ENCODE measurements around the gene CPPED1. TPM values are rescaled to one million over a fixed set of nuclear protein-coding genes. Genes with fewer than 3 reads are reported as not detected.

CPPED1 gene
- total RNA-seq, 1 donor from 2014 or later, result 17.8 TPM

- Mint-ChIP-seq H3K4me1 (ENCODE audit: unreplicated experiment) (peaks cover 3% of the 10 kb centered on the region), H3K27me3 (ENCODE audit: unreplicated experiment) (no peaks in the 10 kb centered on the region), H3K4me3 (ENCODE audit: unreplicated experiment) (no peak overlapping the region)
Measured at GRCh38 chr16:12811441-12812383, 8.0 kb upstream of the CPPED1 start.

GRCh38 chr16:12805066-12805465 lies 1.4 kb upstream of the CPPED1 start:
- no peaks in the 10 kb centered on the region for H3K9me3 Mint-ChIP-seq (ENCODE audit: unreplicated experiment)
- no peak for DNase-seq (ENCODE audit: extremely low spot score, unreplicated experiment)
- no peak overlapping the region for H3K27ac Mint-ChIP-seq (ENCODE audit: unreplicated experiment)
- H3K4me3 Mint-ChIP-seq (ENCODE audit: unreplicated experiment), result peak overlapping the region; percentile 83
- TF ChIP-seq, protein P1, sequence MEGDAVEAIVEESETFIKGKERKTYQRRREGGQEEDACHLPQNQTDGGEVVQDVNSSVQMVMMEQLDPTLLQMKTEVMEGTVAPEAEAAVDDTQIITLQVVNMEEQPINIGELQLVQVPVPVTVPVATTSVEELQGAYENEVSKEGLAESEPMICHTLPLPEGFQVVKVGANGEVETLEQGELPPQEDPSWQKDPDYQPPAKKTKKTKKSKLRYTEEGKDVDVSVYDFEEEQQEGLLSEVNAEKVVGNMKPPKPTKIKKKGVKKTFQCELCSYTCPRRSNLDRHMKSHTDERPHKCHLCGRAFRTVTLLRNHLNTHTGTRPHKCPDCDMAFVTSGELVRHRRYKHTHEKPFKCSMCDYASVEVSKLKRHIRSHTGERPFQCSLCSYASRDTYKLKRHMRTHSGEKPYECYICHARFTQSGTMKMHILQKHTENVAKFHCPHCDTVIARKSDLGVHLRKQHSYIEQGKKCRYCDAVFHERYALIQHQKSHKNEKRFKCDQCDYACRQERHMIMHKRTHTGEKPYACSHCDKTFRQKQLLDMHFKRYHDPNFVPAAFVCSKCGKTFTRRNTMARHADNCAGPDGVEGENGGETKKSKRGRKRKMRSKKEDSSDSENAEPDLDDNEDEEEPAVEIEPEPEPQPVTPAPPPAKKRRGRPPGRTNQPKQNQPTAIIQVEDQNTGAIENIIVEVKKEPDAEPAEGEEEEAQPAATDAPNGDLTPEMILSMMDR (IDR thresholded peaks at IDR 0.05), result no peak
- peaks cover 45% of the 10 kb centered on the region for H3K4me1 Mint-ChIP-seq (ENCODE audit: unreplicated experiment)
- no peaks in the 10 kb centered on the region for H3K27me3 Mint-ChIP-seq (ENCODE audit: unreplicated experiment)
- H3K36me3 Mint-ChIP-seq (ENCODE audit: unreplicated experiment), result no peaks in the 10 kb centered on the region

More at GRCh38 chr16:12811441-12812383, 8.0 kb upstream of the CPPED1 start:
- no peaks in the 10 kb centered on the region for H3K36me3 Mint-ChIP-seq (ENCODE audit: unreplicated experiment)
- no peak for DNase-seq (ENCODE audit: extremely low spot score, unreplicated experiment)
- H3K27ac Mint-ChIP-seq (ENCODE audit: unreplicated experiment), result no peak overlapping the region
- TF ChIP-seq, protein P1 (IDR thresholded peaks at IDR 0.05), result no peak
- peaks cover 4% of the 10 kb centered on the region for H3K9me3 Mint-ChIP-seq (ENCODE audit: unreplicated experiment)

DNA sequence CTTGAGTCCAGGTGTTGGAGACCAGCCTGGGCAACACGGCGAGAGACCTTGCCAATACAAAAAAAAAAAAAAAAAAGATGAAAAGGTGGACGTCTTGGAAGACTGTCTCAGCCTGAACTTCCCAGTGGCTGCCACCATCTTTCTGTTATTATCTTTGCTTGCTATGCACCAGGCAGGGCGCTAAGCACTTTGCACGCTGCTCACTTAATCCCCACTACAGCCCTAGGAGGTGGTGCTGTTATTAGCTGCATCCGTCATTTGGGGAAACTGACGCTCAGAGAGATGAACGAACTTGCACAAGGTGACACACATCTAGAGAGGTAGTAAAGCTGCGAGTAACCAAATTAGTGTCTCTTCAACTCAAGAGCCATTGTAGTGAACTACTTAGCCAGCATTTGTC lies 708 bp upstream of the CPPED1 start:
- no peak for DNase-seq (ENCODE audit: extremely low spot score, unreplicated experiment)
- no peaks in the 10 kb centered on the region for H3K36me3 Mint-ChIP-seq (ENCODE audit: unreplicated experiment)
- no peaks in the 10 kb centered on the region for H3K9me3 Mint-ChIP-seq (ENCODE audit: unreplicated experiment)
- no peaks in the 10 kb centered on the region for H3K27me3 Mint-ChIP-seq (ENCODE audit: unreplicated experiment)
- H3K4me3 Mint-ChIP-seq (ENCODE audit: unreplicated experiment), result peak overlapping the region; percentile 83
- peak overlapping the region; percentile 96 for H3K27ac Mint-ChIP-seq (ENCODE audit: unreplicated experiment)
- H3K4me1 Mint-ChIP-seq (ENCODE audit: unreplicated experiment), result peaks cover 51% of the 10 kb centered on the region
- TF ChIP-seq, protein P1 (IDR thresholded peaks at IDR 0.05), result no peak

- peaks cover 65% of the 10 kb centered on the region for H3K4me1 Mint-ChIP-seq (ENCODE audit: unreplicated experiment)
- H3K4me3 Mint-ChIP-seq (ENCODE audit: unreplicated experiment), result peak overlapping the region; percentile 83
- H3K27ac Mint-ChIP-seq (ENCODE audit: unreplicated experiment), result peak overlapping the region; percentile 96
- no peaks in the 10 kb centered on the region for H3K9me3 Mint-ChIP-seq (ENCODE audit: unreplicated experiment)
- no peaks in the 10 kb centered on the region for H3K36me3 Mint-ChIP-seq (ENCODE audit: unreplicated experiment)
- no peaks in the 10 kb centered on the region for H3K27me3 Mint-ChIP-seq (ENCODE audit: unreplicated experiment)
- DNase-seq (ENCODE audit: extremely low spot score, unreplicated experiment), result no peak
- TF ChIP-seq, protein P1 (IDR thresholded peaks at IDR 0.05), result no peak
Measured at GRCh38 chr16:12802661-12803060, 1.0 kb downstream of the CPPED1 start.

- Mint-ChIP-seq H3K4me1 (ENCODE audit: unreplicated experiment) (peaks cover 65% of the 10 kb centered on the region), H3K36me3 (ENCODE audit: unreplicated experiment) (no peaks in the 10 kb centered on the region), H3K9me3 (ENCODE audit: unreplicated experiment) (no peaks in the 10 kb centered on the region), H3K4me3 (ENCODE audit: unreplicated experiment) (peak overlapping the region; percentile 83), H3K27ac (ENCODE audit: unreplicated experiment) (peak overlapping the region; percentile 96), H3K27me3 (ENCODE audit: unreplicated experiment) (no peaks in the 10 kb centered on the region)
- TF ChIP-seq, protein P1 (IDR thresholded peaks at IDR 0.05), result no peak
- DNase-seq (ENCODE audit: extremely low spot score, unreplicated experiment), result no peak
Measured at GRCh38 chr16:12802048-12802447, 1.6 kb downstream of the CPPED1 start.

All from osteocyte (in vitro differentiated cells).